ENCODE measurements around the gene RPS6KA2. TPM values are rescaled to one million over a fixed set of nuclear protein-coding genes. Genes with fewer than 3 reads are reported as not detected.

Gene RPS6KA2
- total RNA-seq, 2 donors from 2014 or later: 78.6 to 131 TPM

- no peaks in the 10 kb centered on the region for H3K9me3 ChIP-seq
- H3K36me3 ChIP-seq: no peaks in the 10 kb centered on the region
- no peak overlapping the region for H3K4me3 ChIP-seq
- no peak overlapping the region for H3K27ac ChIP-seq
- no peaks in the 10 kb centered on the region for H3K27me3 ChIP-seq
- no peak for DNase-seq (ENCODE audit: low spot score)
- H3K4me1 ChIP-seq: peaks cover 0 to 5% of the 10 kb centered on the region in 2 donors
- no peak for TF ChIP-seq CTCF (IDR thresholded peaks at IDR 0.05)
These were observed 23.0 kb upstream of the RPS6KA2 start for GRCh38 chr6:166650047-166650446.

- H3K36me3 ChIP-seq: no peaks in the 10 kb centered on the region
- H3K27me3 ChIP-seq: no peaks in the 10 kb centered on the region
- no peak for TF ChIP-seq CTCF (IDR thresholded peaks at IDR 0.05)
- H3K4me3 ChIP-seq: no peak overlapping the region
- no peak overlapping the region for H3K27ac ChIP-seq
- no peak for DNase-seq (ENCODE audit: low spot score)
- H3K4me1 ChIP-seq: no peaks in the 10 kb centered on the region
- no peaks in the 10 kb centered on the region for H3K9me3 ChIP-seq
These were observed 21.8 kb upstream of the RPS6KA2 start for GRCh38 chr6:166648846-166649245.

- Histone ChIP-seq H3K9me3 (peaks cover 0 to 9% of the 10 kb centered on the region in 2 donors), H3K4me1 (no peaks in the 10 kb centered on the region), H3K4me3 (no peak overlapping the region), H3K27me3 (no peaks in the 10 kb centered on the region), H3K36me3 (no peaks in the 10 kb centered on the region), H3K27ac (no peak overlapping the region)
- TF ChIP-seq CTCF (IDR thresholded peaks at IDR 0.05): no peak
- no peak for DNase-seq (ENCODE audit: low spot score)
These were observed 20.8 kb upstream of the RPS6KA2 start for GRCh38 chr6:166647896-166648295.

- no peak for DNase-seq (ENCODE audit: low spot score)
- no peak for TF ChIP-seq CTCF (IDR thresholded peaks at IDR 0.05)
- Histone ChIP-seq H3K27ac (no peak overlapping the region), H3K36me3 (no peaks in the 10 kb centered on the region), H3K4me3 (no peak overlapping the region), H3K9me3 (peaks cover 0 to 11% of the 10 kb centered on the region in 2 donors), H3K4me1 (no peaks in the 10 kb centered on the region), H3K27me3 (no peaks in the 10 kb centered on the region)
These were observed 19.7 kb upstream of the RPS6KA2 start for GRCh38 chr6:166646716-166647115.

GRCh38 chr6:166645896-166646295 lies 18.8 kb upstream of the RPS6KA2 start:
- no peak for DNase-seq (ENCODE audit: low spot score)
- Histone ChIP-seq H3K27ac (no peak overlapping the region), H3K9me3 (peaks cover 0 to 11% of the 10 kb centered on the region in 2 donors), H3K27me3 (no peaks in the 10 kb centered on the region), H3K36me3 (no peaks in the 10 kb centered on the region), H3K4me3 (no peak overlapping the region), H3K4me1 (peaks cover 0 to 2% of the 10 kb centered on the region in 2 donors)
- no peak for TF ChIP-seq CTCF (IDR thresholded peaks at IDR 0.05)

GRCh38 chr6:166644681-166645080 lies 17.6 kb upstream of the RPS6KA2 start:
- TF ChIP-seq CTCF (IDR thresholded peaks at IDR 0.05): no peak

More at GRCh38 chr6:166644681-166645080, 17.6 kb upstream of the RPS6KA2 start:
- Histone ChIP-seq H3K27me3 (no peaks in the 10 kb centered on the region), H3K36me3 (no peaks in the 10 kb centered on the region), H3K4me3 (no peak overlapping the region), H3K27ac (no peak overlapping the region), H3K9me3 (peaks cover 0 to 11% of the 10 kb centered on the region in 2 donors), H3K4me1 (peaks cover 0 to 14% of the 10 kb centered on the region in 2 donors)
- DNase-seq (ENCODE audit: low spot score): no peak

All from right atrium auricular region (tissue), 2 donors.